GM10266 (cell line): Measurements from ENCODE around the gene CKAP5.
A peak's percentile ranks its signal among the peaks of the same experiment; 100 is the strongest.

Experiments used
- DNase-seq: peaks from one replicate; pipeline ENCODE4 v3.0.0; 2012; ENCODE audit errors: extremely low spot score
- CTCF ChIP-seq: IDR thresholded peaks from 2 replicates; pipeline ENCODE4 v1.5.1; 2012; ENCODE audit warnings: mild to moderate bottlenecking, low read depth; ENCODE audit not compliant: control insufficient read depth, insufficient read depth; ENCODE audit errors: missing control alignments

The CKAP5 gene

GRCh38 chr11:46889689-46890475, 43.8 kb upstream of the CKAP5 start:
- peak; percentile 94 for TF ChIP-seq CTCF
- peak; percentile 81 for DNase-seq

GRCh38 chr11:46889251-46889650, 43.2 kb upstream of the CKAP5 start:
- TF ChIP-seq CTCF: no peak
- no peak for DNase-seq

GRCh38 chr11:46888636-46889035, 42.6 kb upstream of the CKAP5 start:
- DNase-seq: no peak

DNA sequence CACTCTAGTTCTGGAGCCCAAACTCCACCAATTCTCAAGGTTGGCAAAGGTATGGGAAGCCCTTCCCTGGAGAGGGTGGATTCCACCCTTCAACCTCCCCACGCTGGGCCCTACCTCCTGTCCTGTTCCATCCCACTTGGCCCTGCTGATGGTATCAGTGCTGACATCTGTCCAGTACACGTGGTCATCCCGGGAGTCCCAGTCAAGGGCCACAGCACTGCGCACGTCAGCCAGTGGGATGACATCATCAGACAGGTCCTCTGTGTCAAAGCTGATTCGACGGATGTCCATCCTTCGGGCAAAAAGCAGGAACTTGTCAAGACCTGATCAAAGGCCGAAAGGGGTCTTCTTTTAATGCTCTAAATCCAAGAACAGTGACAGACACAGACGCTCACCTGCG, 40.1 kb upstream of the CKAP5 start:
- no peak for TF ChIP-seq CTCF
- no peak for DNase-seq

More at GRCh38 chr11:46888636-46889035, 42.6 kb upstream of the CKAP5 start:
- TF ChIP-seq CTCF: no peak

GRCh38 chr11:46879056-46879585, 33.0 kb upstream of the CKAP5 start:
- DNase-seq: no peak
- no peak for TF ChIP-seq CTCF

- no peak for DNase-seq
- no peak for TF ChIP-seq CTCF
Observed at GRCh38 chr11:46877580-46877979, 31.5 kb upstream of the CKAP5 start.

- DNase-seq: no peak
- TF ChIP-seq CTCF: no peak
Observed at GRCh38 chr11:46876471-46876870, 30.4 kb upstream of the CKAP5 start.
